Erythroblast (primary cell): ENCODE data around the gene LTBP3.

Source experiments
- GATA1 ChIP-seq: IDR thresholded peaks from 2 replicates; pipeline ENCODE4 v1.6.1; 2011; ENCODE audit warnings: low read depth, mild to moderate bottlenecking, control low read depth, low read length, moderate library complexity
- POLR2A ChIP-seq: IDR thresholded peaks from 2 replicates; pipeline ENCODE4 v1.6.1; 2011; ENCODE audit warnings: mild to moderate bottlenecking, low read length

DNA sequence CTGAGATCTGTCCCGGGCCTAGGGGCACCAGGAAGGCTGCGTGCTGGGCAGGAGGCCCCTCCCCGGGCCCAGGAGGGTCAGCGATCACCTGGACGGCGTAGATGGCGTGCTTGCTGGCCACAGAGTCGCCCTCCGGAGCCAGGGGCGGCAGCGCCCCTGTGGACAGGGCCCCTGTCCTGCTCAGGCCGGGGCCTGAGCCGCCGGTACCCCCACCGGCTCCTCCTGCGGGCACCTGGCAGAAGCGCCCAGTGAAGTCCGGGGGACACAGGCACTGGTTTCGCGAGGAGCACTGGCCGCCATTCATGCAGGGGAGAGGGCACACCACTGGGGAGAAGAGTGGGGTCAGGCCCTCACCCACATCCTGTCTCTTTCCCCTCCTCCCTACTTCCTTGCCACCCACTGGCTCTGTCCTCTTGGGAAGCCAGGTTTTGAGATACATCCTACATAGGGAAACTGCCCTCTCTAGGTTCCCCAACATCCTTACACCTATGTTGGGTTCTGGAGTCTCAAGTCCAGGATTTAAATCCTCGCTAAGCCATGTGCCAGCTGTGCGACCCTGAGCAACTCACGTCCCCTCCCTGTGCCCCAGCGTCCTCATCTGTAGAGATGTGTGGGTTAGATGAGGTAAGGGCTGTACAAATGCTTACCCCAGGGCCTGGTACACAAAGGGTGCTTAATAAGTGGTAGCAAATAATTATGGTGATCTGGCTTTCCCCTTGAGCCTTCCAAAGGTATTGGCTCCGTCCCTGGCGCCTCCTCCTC lies 3.9 kb downstream of the LTBP3 start:
- TF ChIP-seq POLR2A (no peak), GATA1 (no peak)
